Hematopoietic multipotent progenitor cell treated with erythropoietin and hydrocortisone succinate and interleukin-3 and kit ligand, for 8 days (in vitro differentiated cells): Measurements from ENCODE around the gene BTLA.
A peak's percentile ranks its signal among the peaks of the same experiment; 100 is the strongest.
"Not testable (repeated sequence)": the region's sequence is repeated elsewhere in the genome, so short reads cannot be mapped to it uniquely, and the experiment has no call there.

Source experiments
- DNase-seq: peaks from one replicate; pipeline ENCODE4 v3.0.0-alpha.2; 2015

The BTLA gene

GRCh38 chr3:112437146-112438022, 61.9 kb downstream of the BTLA start:
- peak; percentile 41 for DNase-seq

DNA sequence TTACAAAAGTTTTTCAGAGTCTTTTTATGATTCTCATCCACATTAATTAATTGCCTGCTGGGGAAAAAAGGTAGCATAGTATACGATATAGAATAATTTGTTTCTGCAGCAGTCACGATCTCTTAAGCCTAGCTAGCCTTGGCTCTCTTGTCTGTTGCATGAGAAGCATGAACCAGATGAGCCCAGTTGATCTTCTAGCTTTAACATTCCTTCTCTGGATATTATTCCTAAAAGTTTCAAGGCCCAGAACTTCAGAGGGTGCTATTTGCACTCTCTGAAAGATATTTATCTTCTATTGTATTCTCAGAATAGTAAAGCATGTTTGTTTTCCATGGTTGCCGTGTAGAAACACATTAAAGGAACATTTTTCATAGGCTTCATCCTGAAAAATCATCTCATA, 69.3 kb downstream of the BTLA start:
- DNase-seq = no peak

DNA sequence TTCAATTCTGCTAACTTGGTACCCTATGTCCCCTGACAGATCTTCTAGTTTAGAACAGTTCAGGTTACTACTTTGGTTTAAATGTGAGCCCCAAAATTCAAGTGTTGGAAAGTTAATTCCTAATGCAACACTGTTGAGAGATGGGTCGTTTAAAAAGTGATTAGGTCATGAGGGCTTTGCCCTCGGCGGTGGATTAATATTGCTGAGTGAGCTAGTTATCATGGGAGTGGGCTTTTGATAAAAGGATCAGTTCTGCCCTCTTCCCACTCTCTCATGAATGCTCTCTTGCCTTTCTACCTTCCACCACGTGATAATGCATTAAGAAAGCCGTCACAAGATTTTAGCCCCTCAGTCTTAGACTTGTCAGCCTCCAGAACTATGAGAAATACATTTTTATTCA, 72.1 kb downstream of the BTLA start:
- DNase-seq = no peak

DNA sequence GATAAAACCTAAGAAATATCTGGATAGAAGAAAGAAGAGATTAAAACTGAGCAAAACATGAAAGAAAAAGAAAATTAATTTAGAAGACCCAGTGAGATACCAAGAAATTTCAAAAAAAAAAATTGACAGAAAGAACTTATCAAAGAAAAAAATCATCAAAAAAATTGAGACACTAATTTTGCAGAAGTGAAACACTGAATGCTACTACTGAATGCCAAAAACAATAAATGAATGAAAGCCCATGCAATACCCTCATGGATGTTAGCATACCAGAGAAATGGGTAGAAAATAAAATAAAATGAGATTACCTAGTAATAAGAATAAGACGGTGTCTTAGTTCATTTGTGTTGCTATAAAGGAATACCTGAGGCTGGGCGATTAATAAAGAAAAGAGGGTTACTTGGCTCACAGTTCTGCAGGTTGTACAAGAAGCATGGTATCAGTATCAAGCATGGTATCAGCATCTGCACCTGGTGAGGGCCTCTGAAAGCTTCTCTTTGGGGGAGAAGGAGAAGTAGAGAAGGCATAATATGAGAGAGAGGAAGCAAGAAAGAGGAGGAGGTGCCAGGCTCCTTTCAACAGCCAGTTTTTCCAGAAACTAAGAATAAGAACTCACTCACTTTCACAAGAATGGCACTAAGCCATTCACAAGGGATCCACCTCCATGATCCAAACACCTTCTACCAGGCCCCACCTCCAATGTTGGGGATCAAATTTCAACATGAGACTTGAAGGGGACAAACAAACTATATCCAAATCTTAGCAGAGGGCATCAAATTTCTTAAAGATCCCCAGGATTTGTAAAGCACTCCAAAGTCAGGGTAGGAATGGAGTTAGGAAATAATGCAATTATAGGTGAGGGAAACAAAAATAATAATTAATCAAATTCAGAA, 73.2 kb downstream of the BTLA start:
- DNase-seq = no peak

GRCh38 chr3:112425382-112425781, 73.9 kb downstream of the BTLA start:
- DNase-seq = no peak

DNA sequence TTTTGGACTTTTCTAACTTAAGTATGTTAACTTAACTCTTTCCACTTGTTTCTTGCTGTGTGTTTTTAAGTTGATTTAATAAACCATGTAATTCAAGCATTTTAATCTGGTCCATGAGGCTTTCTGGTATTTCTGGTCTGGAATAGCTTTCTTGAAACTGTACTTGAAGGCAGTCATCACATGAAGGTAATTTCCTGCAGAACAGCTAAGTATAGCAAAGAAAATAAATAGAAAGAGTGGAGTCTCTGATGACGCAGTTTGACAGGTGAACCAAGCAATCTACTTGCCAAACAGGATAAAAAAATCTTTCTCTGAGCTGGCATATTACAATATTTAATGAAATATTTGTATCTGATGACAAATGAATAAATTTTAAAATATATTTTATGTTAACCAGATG, 74.9 kb downstream of the BTLA start:
- no peak for DNase-seq

DNA sequence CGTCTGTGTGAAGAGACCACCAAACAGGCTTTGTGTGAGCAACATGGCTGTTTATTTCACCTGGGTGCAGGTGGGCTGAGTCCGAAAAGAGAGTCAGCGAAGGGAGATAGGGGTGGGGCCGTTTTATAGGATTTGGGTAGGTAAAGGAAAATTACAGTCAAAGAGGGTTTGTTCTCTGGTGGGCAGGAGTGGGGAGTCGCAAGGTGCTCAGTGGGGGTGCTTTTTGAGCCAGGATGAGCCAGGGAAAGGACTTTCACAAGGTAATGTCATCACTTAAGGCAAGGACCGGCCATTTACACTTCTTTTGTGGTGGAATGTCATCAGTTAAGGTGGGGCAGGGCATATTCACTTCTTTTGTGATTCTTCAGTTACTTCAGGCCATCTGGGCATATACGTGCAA, 76.4 kb downstream of the BTLA start:
- DNase-seq = not testable (repeated sequence)

GRCh38 chr3:112418526-112418925, 80.7 kb downstream of the BTLA start:
- DNase-seq = not testable (repeated sequence)

GRCh38 chr3:112417696-112418318, 81.5 kb downstream of the BTLA start:
- no peak for DNase-seq

GRCh38 chr3:112416391-112417212, 82.7 kb downstream of the BTLA start:
- no peak for DNase-seq

- DNase-seq = no peak
Measured at GRCh38 chr3:112415390-112415789, 83.9 kb downstream of the BTLA start.
